WI38 (cell line): Measurements from ENCODE around the gene UVRAG.

ENCODE experiments used
- H3K4me3 ChIP-seq: 2 replicates; pipeline ENCODE4 v1.5.1; 2011; ENCODE audit warnings: low read depth, mild to moderate bottlenecking, control low read depth, low read length
- TF ChIP-seq, protein P1 (sequence below): IDR thresholded peaks from 2 replicates; pipeline ENCODE4 v1.5.1; 2012; ENCODE audit warnings: low read depth, mild to moderate bottlenecking, control low read depth, low read length

Gene UVRAG

DNA sequence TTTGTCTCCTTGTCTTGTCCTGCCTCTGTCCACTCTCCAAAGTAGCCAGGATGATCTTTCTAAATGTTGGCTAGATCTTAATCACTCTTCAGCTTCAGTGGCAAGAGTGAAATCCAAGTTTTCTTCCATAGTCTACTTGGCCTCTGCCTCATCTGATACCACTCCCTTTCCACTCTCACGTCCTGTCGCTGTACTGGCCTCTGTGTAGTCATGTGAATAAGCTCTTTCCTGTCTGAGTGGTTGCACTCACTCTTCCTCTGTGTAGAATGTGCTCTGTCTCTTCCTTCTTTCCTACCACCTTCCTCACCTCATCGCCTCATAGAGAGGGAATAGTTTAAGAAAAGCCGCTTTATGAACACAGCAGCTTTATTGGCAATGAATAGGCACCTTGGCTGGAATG, 304.8 kb downstream of the UVRAG start:
- H3K4me3 ChIP-seq: no peak overlapping the region
- TF ChIP-seq, protein P1, sequence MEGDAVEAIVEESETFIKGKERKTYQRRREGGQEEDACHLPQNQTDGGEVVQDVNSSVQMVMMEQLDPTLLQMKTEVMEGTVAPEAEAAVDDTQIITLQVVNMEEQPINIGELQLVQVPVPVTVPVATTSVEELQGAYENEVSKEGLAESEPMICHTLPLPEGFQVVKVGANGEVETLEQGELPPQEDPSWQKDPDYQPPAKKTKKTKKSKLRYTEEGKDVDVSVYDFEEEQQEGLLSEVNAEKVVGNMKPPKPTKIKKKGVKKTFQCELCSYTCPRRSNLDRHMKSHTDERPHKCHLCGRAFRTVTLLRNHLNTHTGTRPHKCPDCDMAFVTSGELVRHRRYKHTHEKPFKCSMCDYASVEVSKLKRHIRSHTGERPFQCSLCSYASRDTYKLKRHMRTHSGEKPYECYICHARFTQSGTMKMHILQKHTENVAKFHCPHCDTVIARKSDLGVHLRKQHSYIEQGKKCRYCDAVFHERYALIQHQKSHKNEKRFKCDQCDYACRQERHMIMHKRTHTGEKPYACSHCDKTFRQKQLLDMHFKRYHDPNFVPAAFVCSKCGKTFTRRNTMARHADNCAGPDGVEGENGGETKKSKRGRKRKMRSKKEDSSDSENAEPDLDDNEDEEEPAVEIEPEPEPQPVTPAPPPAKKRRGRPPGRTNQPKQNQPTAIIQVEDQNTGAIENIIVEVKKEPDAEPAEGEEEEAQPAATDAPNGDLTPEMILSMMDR: no peak

DNA sequence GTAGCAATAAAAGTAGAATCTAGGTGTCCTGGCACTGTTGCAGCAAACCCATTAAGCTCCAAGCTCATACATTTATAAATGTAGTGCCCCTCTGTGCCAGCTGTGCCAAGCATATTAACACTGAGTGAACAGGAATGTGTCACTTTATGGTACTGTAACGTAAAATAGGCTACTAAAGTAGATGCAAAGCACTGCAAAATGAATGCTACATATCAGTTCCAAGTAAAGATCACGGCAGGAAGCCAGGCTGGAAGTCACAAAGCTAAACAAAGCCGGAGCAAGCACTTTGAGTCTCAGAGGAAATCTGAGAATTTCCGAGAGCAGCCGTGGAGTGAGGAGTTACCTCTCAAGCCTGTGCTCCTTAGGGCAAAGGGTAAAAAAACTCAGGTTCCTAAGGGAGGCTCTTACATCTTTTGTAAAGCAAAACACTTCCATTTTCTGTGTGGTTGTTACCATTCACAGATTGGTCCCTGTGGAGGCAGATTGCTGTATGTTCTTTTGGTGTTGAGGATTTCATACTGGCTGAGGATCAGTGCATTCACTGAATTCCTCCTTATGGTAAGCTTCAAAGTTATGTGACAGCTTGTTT, 305.6 kb downstream of the UVRAG start:
- TF ChIP-seq, protein P1: no peak
- no peak overlapping the region for H3K4me3 ChIP-seq

DNA sequence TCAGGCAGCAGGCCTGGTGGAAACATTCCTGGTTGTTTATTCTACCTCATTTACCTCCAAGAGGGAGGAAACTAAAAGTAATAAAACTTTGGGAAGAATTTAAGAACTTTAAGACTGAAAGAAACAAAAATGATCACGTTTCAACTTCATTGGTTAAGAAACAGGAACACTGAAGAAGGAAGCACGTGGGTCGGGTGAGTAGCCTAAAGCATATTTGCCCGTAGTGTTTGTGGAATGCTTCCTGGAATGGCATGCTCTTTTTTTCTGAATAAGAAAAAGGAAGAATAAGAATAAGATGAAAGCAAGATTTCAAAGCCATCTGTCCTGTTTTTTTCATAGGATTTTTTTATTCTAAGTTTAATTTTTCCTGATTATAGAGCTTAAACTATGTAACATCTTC, 308.2 kb downstream of the UVRAG start:
- TF ChIP-seq, protein P1: no peak
- H3K4me3 ChIP-seq: no peak overlapping the region

DNA sequence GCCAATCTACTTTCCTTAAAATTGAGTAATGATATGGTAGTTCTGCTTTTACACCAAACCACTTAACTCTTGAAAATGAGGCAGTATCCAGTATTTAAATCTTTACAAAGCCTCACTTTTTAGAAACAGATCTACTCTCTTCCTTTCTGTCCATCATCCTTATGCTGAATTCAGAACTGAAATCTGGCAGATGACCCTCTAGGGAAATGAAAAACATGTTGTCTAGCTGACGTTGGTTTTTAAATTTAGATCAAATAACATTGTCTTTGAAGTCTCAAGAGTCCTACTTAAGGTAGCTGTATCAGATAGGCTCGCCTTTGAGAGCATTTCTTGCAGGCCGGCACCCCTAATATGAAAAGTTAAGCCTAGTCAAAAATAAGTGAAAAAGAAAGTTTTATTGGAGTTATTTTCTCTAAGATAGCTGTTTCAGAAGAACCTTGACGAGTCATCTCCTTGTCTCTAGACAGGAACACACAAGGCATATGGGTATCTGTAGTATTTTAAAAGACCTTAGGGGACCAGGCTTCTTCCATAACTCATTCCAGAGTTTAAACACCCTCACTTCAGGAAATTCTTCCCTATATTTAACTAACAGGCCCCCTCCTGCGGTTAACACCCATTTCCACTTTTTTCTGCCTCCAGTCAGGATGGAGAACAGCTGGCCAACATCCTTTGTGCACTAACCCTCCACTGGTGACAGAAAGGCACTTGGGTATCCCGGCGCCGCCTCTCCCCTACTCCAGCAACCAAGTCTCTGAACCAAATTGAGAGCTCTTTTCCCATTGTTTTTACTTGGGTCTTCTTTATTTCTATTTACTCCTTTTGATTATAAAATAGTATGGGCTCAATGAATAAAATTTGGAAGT, 310.1 kb downstream of the UVRAG start:
- TF ChIP-seq, protein P1: no peak
- H3K4me3 ChIP-seq: no peak overlapping the region

DNA sequence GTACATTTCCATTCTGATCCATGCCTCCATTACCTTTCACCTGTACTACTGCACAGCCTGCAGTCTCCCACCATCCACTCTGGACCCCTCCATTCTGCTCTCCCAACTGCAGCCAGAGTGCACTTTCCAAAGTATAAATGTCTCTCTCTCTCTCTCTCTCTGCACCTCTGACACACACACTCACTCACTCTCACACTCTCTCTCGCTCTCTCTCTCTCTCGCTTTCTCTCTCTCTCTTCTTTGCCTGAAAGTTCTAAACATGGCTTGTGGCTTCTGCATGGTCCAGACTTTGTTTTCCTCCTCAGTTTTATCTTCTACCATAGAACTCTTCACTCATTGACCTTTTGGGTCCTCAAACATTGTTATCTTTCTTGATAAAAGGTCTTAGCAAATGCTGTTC, 314.7 kb downstream of the UVRAG start:
- TF ChIP-seq, protein P1: no peak
- H3K4me3 ChIP-seq: no peak overlapping the region

DNA sequence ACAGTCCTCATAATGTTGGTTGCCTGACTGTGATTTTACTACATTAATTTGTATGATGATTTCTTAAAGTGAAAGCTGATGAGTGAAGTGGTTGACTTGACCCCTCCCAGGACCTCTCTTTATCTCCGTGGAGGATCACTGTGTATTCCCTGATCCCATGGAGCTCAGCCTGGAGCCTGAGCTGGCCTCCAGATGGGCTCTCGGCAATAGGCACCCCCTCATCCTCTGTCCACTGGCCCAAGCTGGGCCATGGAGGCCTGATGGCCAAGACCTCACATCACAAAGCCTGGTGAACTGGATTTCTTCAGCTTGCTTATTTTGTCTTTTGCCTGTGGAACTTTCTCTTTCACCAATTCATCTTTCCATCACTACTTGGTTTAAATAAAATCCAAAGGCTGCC, 316.1 kb downstream of the UVRAG start:
- TF ChIP-seq, protein P1: no peak
- no peak overlapping the region for H3K4me3 ChIP-seq
